ENCODE measurements around the gene PODNL1. TPM values are rescaled to one million over a fixed set of nuclear protein-coding genes. Genes with fewer than 3 reads are reported as not detected.
"Not testable (repeated sequence)": the region's sequence is repeated elsewhere in the genome, so short reads cannot be mapped to it uniquely, and the experiment has no call there.

PODNL1 gene
- total RNA-seq, 1 donor from 2014 or later = 0.41 TPM

GRCh38 chr19:13975870-13976269, 37.7 kb upstream of the PODNL1 start:
- DNase-seq (ENCODE audit: low spot score in 2 of 2) = no peak

GRCh38 chr19:13974073-13974472, 35.9 kb upstream of the PODNL1 start:
- DNase-seq (ENCODE audit: low spot score in 2 of 2) = no peak
- FAIRE-seq = no peak

More at GRCh38 chr19:13975870-13976269, 37.7 kb upstream of the PODNL1 start:
- FAIRE-seq = no peak

GRCh38 chr19:13973479-13973878, 35.3 kb upstream of the PODNL1 start:
- FAIRE-seq; DNase-seq (ENCODE audit: low spot score in 2 of 2): not testable (repeated sequence)

- DNase-seq (ENCODE audit: low spot score in 2 of 2) = no peak
- no peak for FAIRE-seq
These were observed 34.3 kb upstream of the PODNL1 start for GRCh38 chr19:13972368-13973155.

- not testable (repeated sequence) for FAIRE-seq; DNase-seq (ENCODE audit: low spot score in 2 of 2)
These were observed 33.7 kb upstream of the PODNL1 start for GRCh38 chr19:13971868-13972267.

GRCh38 chr19:13969897-13970296, 31.7 kb upstream of the PODNL1 start:
- DNase-seq (ENCODE audit: low spot score in 2 of 2) (no peak), FAIRE-seq (no peak)

- FAIRE-seq (no peak), DNase-seq (ENCODE audit: low spot score in 2 of 2) (no peak)
These were observed 30.8 kb upstream of the PODNL1 start for GRCh38 chr19:13968999-13969398.

- no peak for FAIRE-seq
- no peak for DNase-seq (ENCODE audit: low spot score in 2 of 2)
These were observed 30.2 kb upstream of the PODNL1 start for GRCh38 chr19:13968383-13968935.

GRCh38 chr19:13967206-13967605, 29.0 kb upstream of the PODNL1 start:
- DNase-seq (ENCODE audit: low spot score in 2 of 2); FAIRE-seq: not testable (repeated sequence)

- DNase-seq (ENCODE audit: low spot score in 2 of 2) (no peak), FAIRE-seq (no peak)
These were observed 28.5 kb upstream of the PODNL1 start for GRCh38 chr19:13966684-13967128.

GRCh38 chr19:13965926-13966683, 27.9 kb upstream of the PODNL1 start:
- FAIRE-seq = no peak
- no peak for DNase-seq (ENCODE audit: low spot score in 2 of 2)

GRCh38 chr19:13965377-13965896, 27.2 kb upstream of the PODNL1 start:
- DNase-seq (ENCODE audit: low spot score in 2 of 2) (no peak), FAIRE-seq (no peak)

- FAIRE-seq (no peak), DNase-seq (ENCODE audit: low spot score in 2 of 2) (no peak)
These were observed 26.6 kb upstream of the PODNL1 start for GRCh38 chr19:13964776-13965175.

GRCh38 chr19:13963603-13964105, 25.4 kb upstream of the PODNL1 start:
- FAIRE-seq = no peak
- no peak for DNase-seq (ENCODE audit: low spot score in 2 of 2)

- no peak for FAIRE-seq
These were observed 24.7 kb upstream of the PODNL1 start for GRCh38 chr19:13962699-13963602.

GRCh38 chr19:13961826-13962698, 23.8 kb upstream of the PODNL1 start:
- no peak for DNase-seq (ENCODE audit: low spot score in 2 of 2)
- no peak for FAIRE-seq

More at GRCh38 chr19:13962699-13963602, 24.7 kb upstream of the PODNL1 start:
- no peak for DNase-seq (ENCODE audit: low spot score in 2 of 2)

GRCh38 chr19:13960863-13961784, 22.9 kb upstream of the PODNL1 start:
- FAIRE-seq (no peak), DNase-seq (ENCODE audit: low spot score in 2 of 2) (no peak)

Measured in frontal cortex (tissue), 4 donors.